Stomach (tissue), 4 donors: ENCODE data around the gene PPTC7.

ENCODE experiments used
- EP300 ChIP-seq: sonication (generic); formaldehyde crosslinking; IDR thresholded peaks from one replicate; pipeline ENCODE4 v1.6.1; 2017; ENCODE audit warnings: antibody characterized with exemption
- POLR2A ChIP-seq, 4 donors: fragments of 450-650 bp; IDR thresholded peaks; one replicate each; pipeline ENCODE4 v1.6.1; 2016; ENCODE audit warnings: antibody characterized with exemption in 4 of 4, control low read depth in 2 of 4, mild to moderate bottlenecking in 1 of 4, moderate library complexity in 1 of 4
- POLR2AphosphoS5 ChIP-seq, 3 donors: sonication (generic); formaldehyde crosslinking; IDR thresholded peaks; one replicate each; pipeline ENCODE4 v1.6.1; 2016; ENCODE audit warnings: antibody characterized with exemption in 3 of 3
- TF ChIP-seq, protein P1 (sequence below), 7 experiments: fragments of 450-650 bp in 4 of 7; fragments of 200-600 bp in 3 of 7; sonication (generic) in 3 of 7; IDR thresholded peaks; one replicate each; pipeline ENCODE4 v1.5.1; 2016 to 2019; ENCODE audit warnings: antibody characterized with exemption in 7 of 7, control low read depth in 2 of 7, mild to moderate bottlenecking in 1 of 7

- no peak for TF ChIP-seq POLR2A (IDR thresholded peaks at IDR 0.05)
- TF ChIP-seq, protein P1, sequence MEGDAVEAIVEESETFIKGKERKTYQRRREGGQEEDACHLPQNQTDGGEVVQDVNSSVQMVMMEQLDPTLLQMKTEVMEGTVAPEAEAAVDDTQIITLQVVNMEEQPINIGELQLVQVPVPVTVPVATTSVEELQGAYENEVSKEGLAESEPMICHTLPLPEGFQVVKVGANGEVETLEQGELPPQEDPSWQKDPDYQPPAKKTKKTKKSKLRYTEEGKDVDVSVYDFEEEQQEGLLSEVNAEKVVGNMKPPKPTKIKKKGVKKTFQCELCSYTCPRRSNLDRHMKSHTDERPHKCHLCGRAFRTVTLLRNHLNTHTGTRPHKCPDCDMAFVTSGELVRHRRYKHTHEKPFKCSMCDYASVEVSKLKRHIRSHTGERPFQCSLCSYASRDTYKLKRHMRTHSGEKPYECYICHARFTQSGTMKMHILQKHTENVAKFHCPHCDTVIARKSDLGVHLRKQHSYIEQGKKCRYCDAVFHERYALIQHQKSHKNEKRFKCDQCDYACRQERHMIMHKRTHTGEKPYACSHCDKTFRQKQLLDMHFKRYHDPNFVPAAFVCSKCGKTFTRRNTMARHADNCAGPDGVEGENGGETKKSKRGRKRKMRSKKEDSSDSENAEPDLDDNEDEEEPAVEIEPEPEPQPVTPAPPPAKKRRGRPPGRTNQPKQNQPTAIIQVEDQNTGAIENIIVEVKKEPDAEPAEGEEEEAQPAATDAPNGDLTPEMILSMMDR (IDR thresholded peaks at IDR 0.05), result no peak
- TF ChIP-seq POLR2AphosphoS5 (IDR thresholded peaks at IDR 0.05), result no peak
- TF ChIP-seq EP300, result no peak
These were observed 27.3 kb downstream of the PPTC7 start for GRCh38 chr12:110555577-110556406.
